Renal cortex interstitium (tissue), 11 donors: ENCODE data around the gene ZNF22. TPM values are rescaled to one million over a fixed set of nuclear protein-coding genes. Genes with fewer than 3 reads are reported as not detected.

Experiments used
- DNase-seq, 11 donors: peaks; one replicate each; pipeline ENCODE4 v3.0.0-alpha.2; 2013; ENCODE audit warnings: low read depth in 9 of 11, low spot score in 4 of 11; ENCODE audit errors: extremely low read depth in 1 of 11
- polyA plus RNA-seq, 3 donors: library from polyadenylated mRNA; unstranded; fragments of 120-200 nt; gene quantifications; one replicate each; pipeline ENCODE4 v1.2.1, GENCODE V29; 2013; ENCODE audit not compliant: insufficient read length in 3 of 3

Gene ZNF22
- polyA plus RNA-seq, 3 donors, result 78.2 to 95.2 (median 82.8) TPM

- DNase-seq, result no peak
These were observed 50.0 kb downstream of the ZNF22 start for GRCh38 chr10:45050551-45051235.

GRCh38 chr10:45052700-45053099 is 52.0 kb downstream of the ZNF22 start:
- no peak for DNase-seq

GRCh38 chr10:45053569-45054100 is 52.9 kb downstream of the ZNF22 start:
- DNase-seq, result no peak

Other genes with a start within 250 kb of the ZNF22 start
- gene TMEM72, start 89.6 kb upstream of the ZNF22 start, polyA plus RNA-seq, result 10 to 100 TPM; 57.9 to 82.3 (median 59.2) TPM
- gene RASSF4, start 41.1 kb upstream of the ZNF22 start, polyA plus RNA-seq, result 10 to 100 TPM; 25.2 to 40.8 (median 26.8) TPM
- gene DEPP1, start 22.1 kb upstream of the ZNF22 start, polyA plus RNA-seq, result 10 to 100 TPM in 1 of 3 donors, 1 to 10 TPM in 2; 7.1 to 10.6 (median 9.8) TPM